Neuronal stem cell (in vitro differentiated cells): ENCODE results near the gene LURAP1L.

ENCODE experiments used
- DNase-seq: peaks from one replicate; pipeline ENCODE4 v3.0.0-alpha.2; 2013; ENCODE audit warnings: low spot score
- H2AFZ ChIP-seq: one replicate; pipeline ENCODE4 v1.6.1; 2013; ENCODE audit warnings: mild to moderate bottlenecking, low read length, inconsistent platforms
- H2AK5ac ChIP-seq: 2 replicates; pipeline ENCODE4 v1.6.1; 2013; ENCODE audit warnings: low read depth, mild to moderate bottlenecking, inconsistent platforms, low read length, moderate library complexity, mixed read lengths
- H2BK120ac ChIP-seq: 2 replicates; pipeline ENCODE4 v1.6.1; 2013; ENCODE audit warnings: low read depth, mild to moderate bottlenecking, inconsistent platforms, low read length, moderate library complexity, mixed read lengths
- H2BK12ac ChIP-seq: one replicate; pipeline ENCODE4 v1.6.1; 2013; ENCODE audit warnings: low read length, inconsistent platforms
- H2BK15ac ChIP-seq: 2 replicates; pipeline ENCODE4 v1.6.1; 2013; ENCODE audit warnings: mild to moderate bottlenecking, low read length, inconsistent platforms, mixed read lengths
- H2BK5ac ChIP-seq: one replicate; pipeline ENCODE4 v1.6.1; 2013; ENCODE audit warnings: inconsistent platforms, mild to moderate bottlenecking, low read length, moderate library complexity
- H3K14ac ChIP-seq: one replicate; pipeline ENCODE4 v1.6.1; 2013; ENCODE audit warnings: low read length, inconsistent platforms
- H3K18ac ChIP-seq: 2 replicates; pipeline ENCODE4 v1.6.1; 2013; ENCODE audit warnings: low read length, inconsistent platforms
- H3K23ac ChIP-seq: 2 replicates; pipeline ENCODE4 v1.6.1; 2013; ENCODE audit warnings: low read depth, mild to moderate bottlenecking, mixed read lengths, low read length, inconsistent platforms; ENCODE audit not compliant: poor library complexity
- H3K27ac ChIP-seq: replicated peaks from 3 replicates; pipeline ENCODE4 v1.5.1; 2013; ENCODE audit warnings: low read length, inconsistent platforms
- H3K27me3 ChIP-seq, 3 experiments: 2 replicates each; pipeline ENCODE4 v1.6.1; 2013; ENCODE audit warnings: low read length in 3 of 3, mild to moderate bottlenecking in 2 of 3, inconsistent platforms in 1 of 3, low read depth in 1 of 3, mixed read lengths in 1 of 3, moderate library complexity in 1 of 3; ENCODE audit not compliant: control insufficient read depth in 3 of 3, insufficient read depth in 3 of 3
- H3K36me3 ChIP-seq, 2 donors: replicated peaks in 1 of 2; 2 replicates each; pipeline ENCODE4 v1.6.1; 2013; ENCODE audit warnings: low read length in 2 of 2; ENCODE audit not compliant: control insufficient read depth in 2 of 2, insufficient read depth in 2 of 2
- H3K4ac ChIP-seq: 2 replicates; pipeline ENCODE4 v1.6.1; 2013; ENCODE audit warnings: inconsistent platforms, mild to moderate bottlenecking, low read length, moderate library complexity
- H3K4me1 ChIP-seq, 2 donors: 1 replicate in 1 of 2; 2 replicates in 1 of 2; pipeline ENCODE4 v1.6.1; 2013; ENCODE audit warnings: low read length in 2 of 2, low read depth in 1 of 2; ENCODE audit not compliant: control insufficient read depth in 2 of 2, insufficient read depth in 1 of 2
- H3K4me2 ChIP-seq: one replicate; pipeline ENCODE4 v1.6.1; 2013; ENCODE audit warnings: mild to moderate bottlenecking, low read length, inconsistent platforms; ENCODE audit not compliant: insufficient read depth, poor library complexity, severe bottlenecking
- H3K4me3 ChIP-seq, 2 donors: 2 replicates each; pipeline ENCODE4 v1.5.1; 2013; ENCODE audit warnings: low read length in 2 of 2, mild to moderate bottlenecking in 2 of 2, inconsistent platforms in 1 of 2, moderate library complexity in 1 of 2
- H3K79me1 ChIP-seq: one replicate; pipeline ENCODE4 v1.6.1; 2013; ENCODE audit warnings: low read depth, mild to moderate bottlenecking, inconsistent platforms, low read length, moderate library complexity
- H3K9ac ChIP-seq: one replicate; pipeline ENCODE4 v1.6.1; 2013; ENCODE audit warnings: mild to moderate bottlenecking, low read depth, low read length, inconsistent platforms; ENCODE audit not compliant: poor library complexity
- H3K9me3 ChIP-seq, 2 donors: replicated peaks in 1 of 2; 2 replicates each; pipeline versions ENCODE3 to v1.6.1; 2013; ENCODE audit warnings: low read length in 2 of 2, mild to moderate bottlenecking in 2 of 2, inconsistent platforms in 1 of 2, low read depth in 1 of 2, mixed read lengths in 1 of 2, moderate library complexity in 1 of 2; ENCODE audit not compliant: control insufficient read depth in 2 of 2, insufficient read depth in 1 of 2
- H4K8ac ChIP-seq: one replicate; pipeline ENCODE4 v1.6.1; 2013; ENCODE audit warnings: low read depth, mild to moderate bottlenecking, inconsistent platforms, low read length, moderate library complexity
- H4K91ac ChIP-seq: one replicate; pipeline ENCODE4 v1.6.1; 2013; ENCODE audit warnings: low read length, low read depth, mild to moderate bottlenecking, inconsistent platforms; ENCODE audit not compliant: poor library complexity
- WGBS, 2 donors: extraction: QIAGEN DNeasy Blood & Tissue Kit; methylation state at CpG; one replicate each; pipeline ENCODE4 v1.1.7; 2013; ENCODE audit warnings: missing lambda C conversion rate in 2 of 2, mixed read lengths in 1 of 2; ENCODE audit not compliant: insufficient read length in 2 of 2, insufficient replicate concordance in 1 of 2; ENCODE audit errors: extremely low coverage in 2 of 2; 5-methylcytosine and 5-hydroxymethylcytosine counted together

LURAP1L gene

DNA sequence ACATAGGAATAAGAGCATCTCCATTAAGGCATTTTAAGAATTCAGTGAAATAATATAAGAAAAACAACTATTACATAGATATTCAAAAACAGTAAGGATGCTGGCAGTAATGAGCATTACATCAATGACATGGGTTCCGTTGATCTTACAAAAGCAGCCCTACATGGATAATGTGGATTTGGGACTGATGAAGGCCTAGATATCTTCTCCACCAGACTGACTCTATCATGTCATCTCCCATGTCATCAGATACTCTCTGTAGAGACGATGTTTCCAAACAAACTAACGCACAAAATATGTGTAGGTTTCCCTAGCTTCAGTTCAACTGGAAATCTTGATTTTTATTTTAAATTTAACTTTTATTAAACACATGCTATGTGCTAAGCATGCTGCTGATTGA, 3.6 kb downstream of the LURAP1L start:
- Histone ChIP-seq H2BK120ac (no peak overlapping the region), H3K9me3 (peaks cover 0 to 3% of the 10 kb centered on the region in 2 donors), H3K36me3 (no peaks in the 10 kb centered on the region), H3K4me1 (peaks cover 2% of the 10 kb centered on the region in 2 donors), H3K18ac (no peak overlapping the region), H4K91ac (no peak overlapping the region), H3K79me1 (no peaks in the 10 kb centered on the region), H2AFZ (no peak overlapping the region), H3K14ac (no peak overlapping the region), H4K8ac (no peak overlapping the region), H3K9ac (no peak overlapping the region), H2BK15ac (no peak overlapping the region), H3K27me3 (no peaks in the 10 kb centered on the region), H3K23ac (no peak overlapping the region), H3K27ac (no peak overlapping the region), H3K4ac (no peak overlapping the region), H3K4me3 (no peak overlapping the region), H2BK5ac (no peak overlapping the region), H3K4me2 (no peak overlapping the region), H2BK12ac (no peak overlapping the region), H2AK5ac (no peak overlapping the region)
- WGBS, 2 donors = no CpG with 5 or more reads among the region's 3 CpGs
- no peak for DNase-seq

DNA sequence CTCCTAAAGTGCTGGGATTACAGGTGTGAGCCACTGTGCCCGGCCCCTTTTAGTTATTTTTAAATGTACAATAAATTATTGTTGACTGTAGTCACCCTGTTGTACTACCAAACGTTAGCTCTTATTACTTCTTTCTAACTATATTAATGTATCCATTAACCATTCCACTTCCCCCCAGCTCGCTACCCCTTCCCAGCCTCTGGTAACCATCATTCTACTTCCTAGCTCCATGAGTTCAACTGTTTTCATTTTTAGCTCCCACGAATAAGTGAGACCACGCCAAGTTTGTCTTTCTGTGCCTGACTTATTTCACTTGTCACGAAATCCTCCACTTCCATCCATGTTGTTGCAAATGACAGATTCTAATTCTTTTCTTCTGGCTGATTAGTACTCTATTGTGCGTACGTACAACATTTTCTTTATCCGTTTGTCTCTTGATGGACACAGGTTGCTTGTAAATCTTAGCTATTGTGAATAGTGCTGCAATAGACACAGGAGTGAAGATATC, 6.5 kb downstream of the LURAP1L start:
- Histone ChIP-seq H4K8ac (no peak overlapping the region), H3K14ac (no peak overlapping the region), H2BK5ac (no peak overlapping the region), H3K23ac (no peak overlapping the region), H2BK120ac (no peak overlapping the region), H3K4ac (no peak overlapping the region), H3K18ac (no peak overlapping the region), H4K91ac (no peak overlapping the region), H2AFZ (no peak overlapping the region), H3K9ac (no peak overlapping the region), H3K79me1 (no peaks in the 10 kb centered on the region), H3K27me3 (no peaks in the 10 kb centered on the region), H2AK5ac (no peak overlapping the region), H2BK15ac (no peak overlapping the region), H3K27ac (no peak overlapping the region), H3K4me3 (no peak overlapping the region), H3K9me3 (peaks cover 0 to 7% of the 10 kb centered on the region in 2 donors), H3K36me3 (no peaks in the 10 kb centered on the region), H2BK12ac (no peak overlapping the region), H3K4me1 (peaks cover 2% of the 10 kb centered on the region in 2 donors), H3K4me2 (no peak overlapping the region)
- no peak for DNase-seq
- no CpG with 5 or more reads among the region's 9 CpGs for WGBS, 2 donors

DNA sequence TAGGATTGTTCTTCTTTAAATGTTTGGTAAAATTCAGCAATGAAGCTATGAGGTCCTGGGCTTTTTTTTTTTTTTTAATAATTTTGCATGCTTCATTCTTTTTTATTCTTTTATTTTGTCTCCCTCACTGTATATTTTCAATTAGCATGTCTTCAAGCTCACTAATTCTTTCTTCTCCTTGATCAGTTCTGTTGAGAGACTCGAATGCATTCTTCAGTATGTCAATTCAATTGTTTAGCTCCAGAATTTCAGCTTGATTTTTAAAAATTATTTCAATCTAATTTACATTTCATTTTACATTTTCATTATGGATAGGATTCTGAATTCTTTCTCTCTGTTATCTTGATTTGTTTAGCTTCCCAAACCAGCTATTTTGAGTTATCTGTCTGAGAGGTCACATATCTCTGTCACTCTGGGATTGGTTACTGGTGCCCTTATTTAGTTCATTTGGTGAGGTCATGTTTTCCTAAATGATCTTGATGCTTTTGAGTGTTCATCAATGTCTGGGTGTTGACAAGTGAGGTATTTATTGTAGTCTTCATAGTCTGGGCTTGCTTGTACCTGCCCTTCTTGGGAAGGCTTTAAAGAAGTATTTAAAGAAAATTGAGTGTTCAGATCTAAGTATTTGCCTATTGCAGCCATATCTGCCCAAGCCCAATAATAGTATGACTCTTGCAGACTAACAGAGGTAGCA, 9.1 kb downstream of the LURAP1L start:
- H3K9ac ChIP-seq = no peak overlapping the region
- WGBS, 2 donors = no CpG with 5 or more reads among the region's 1 CpG
- no peak overlapping the region for H3K23ac ChIP-seq
- no peak overlapping the region for H3K14ac ChIP-seq
- no peak overlapping the region for H3K4me3 ChIP-seq
- H2AK5ac ChIP-seq = no peak overlapping the region
- H4K91ac ChIP-seq = no peak overlapping the region
- H2BK12ac ChIP-seq = no peak overlapping the region
- no peak overlapping the region for H2BK120ac ChIP-seq
- H2BK15ac ChIP-seq = no peak overlapping the region
- DNase-seq = no peak
- no peak overlapping the region for H3K4me2 ChIP-seq
- no peaks in the 10 kb centered on the region for H3K36me3 ChIP-seq
- H3K4me1 ChIP-seq = no peaks in the 10 kb centered on the region
- no peaks in the 10 kb centered on the region for H3K27me3 ChIP-seq
- no peak overlapping the region for H3K27ac ChIP-seq
- no peak overlapping the region for H3K4ac ChIP-seq
- peaks cover 0 to 7% of the 10 kb centered on the region in 2 donors for H3K9me3 ChIP-seq
- no peak overlapping the region for H3K18ac ChIP-seq
- H4K8ac ChIP-seq = no peak overlapping the region
- H2AFZ ChIP-seq = no peak overlapping the region
- H2BK5ac ChIP-seq = no peak overlapping the region
- H3K79me1 ChIP-seq = no peaks in the 10 kb centered on the region

DNA sequence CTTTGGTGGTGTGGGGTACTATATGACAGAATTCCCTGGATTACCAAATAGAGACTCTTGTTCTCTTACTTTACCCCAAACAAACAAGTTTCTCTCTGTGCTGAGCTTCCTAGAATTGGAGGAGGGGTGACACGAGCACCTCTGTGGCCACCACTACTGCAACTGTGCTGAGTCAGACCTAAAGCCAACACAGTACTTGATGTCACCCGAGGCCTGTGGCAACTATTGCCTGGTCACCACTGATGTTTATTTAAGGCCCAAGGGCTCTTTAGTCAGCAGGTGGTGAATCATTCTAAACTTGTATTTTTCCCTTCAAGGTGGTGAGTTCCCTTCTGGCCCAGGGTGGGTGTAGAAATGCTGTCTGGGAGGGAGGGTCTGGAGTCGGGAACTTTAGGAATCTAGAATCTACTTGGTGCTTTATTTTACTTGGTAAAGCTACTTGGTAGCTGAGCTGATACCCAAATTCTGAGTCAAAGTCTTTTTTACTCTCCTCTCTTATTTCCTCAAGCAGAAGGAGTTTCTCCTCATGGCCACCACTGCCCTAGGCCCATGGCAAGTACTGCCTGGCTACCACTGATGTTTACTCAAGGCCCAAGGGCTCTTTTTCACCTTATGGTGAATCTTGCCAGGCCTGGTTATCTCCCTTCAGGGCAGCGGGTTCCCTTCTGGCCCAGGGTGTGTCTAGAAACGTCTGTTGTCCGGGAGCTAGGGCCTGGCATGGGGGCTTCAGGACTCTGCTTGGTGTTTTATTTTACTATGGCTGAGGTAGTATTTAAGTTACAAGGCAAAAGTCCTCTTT, 9.8 kb downstream of the LURAP1L start:
- Histone ChIP-seq H2AK5ac (no peak overlapping the region), H4K91ac (no peak overlapping the region), H3K9ac (no peak overlapping the region), H3K14ac (no peak overlapping the region), H3K4ac (no peak overlapping the region), H3K23ac (no peak overlapping the region), H2BK12ac (no peak overlapping the region), H2BK15ac (no peak overlapping the region), H3K27ac (no peak overlapping the region), H3K79me1 (no peaks in the 10 kb centered on the region), H3K36me3 (no peaks in the 10 kb centered on the region), H3K4me3 (no peak overlapping the region), H3K18ac (no peak overlapping the region), H2BK5ac (no peak overlapping the region), H2AFZ (peak overlapping the region; percentile 25), H4K8ac (no peak overlapping the region), H2BK120ac (no peak overlapping the region), H3K27me3 (no peaks in the 10 kb centered on the region), H3K4me2 (no peak overlapping the region), H3K9me3 (peaks cover 0 to 7% of the 10 kb centered on the region in 2 donors), H3K4me1 (no peaks in the 10 kb centered on the region)
- DNase-seq = no peak
- no CpG with 5 or more reads among the region's 6 CpGs for WGBS, 2 donors
